ENCODE results near the gene MLIP.

- TF ChIP-seq POLR2AphosphoS5 (IDR thresholded peaks at IDR 0.05; ENCODE audit: low read depth, low read length) (no peak), POLR2A (IDR thresholded peaks at IDR 0.05; ENCODE audit: low read depth, low read length) (no peak), TAF1 (IDR thresholded peaks at IDR 0.05; ENCODE audit: borderline replicate concordance, low read depth, low read length) (no peak)
Observed at GRCh38 chr6:54087721-54088120, 23.5 kb upstream of the MLIP start.

Data from GM12892 (cell line).